ENCODE measurements around the gene CNTN1.

Gene CNTN1

DNA sequence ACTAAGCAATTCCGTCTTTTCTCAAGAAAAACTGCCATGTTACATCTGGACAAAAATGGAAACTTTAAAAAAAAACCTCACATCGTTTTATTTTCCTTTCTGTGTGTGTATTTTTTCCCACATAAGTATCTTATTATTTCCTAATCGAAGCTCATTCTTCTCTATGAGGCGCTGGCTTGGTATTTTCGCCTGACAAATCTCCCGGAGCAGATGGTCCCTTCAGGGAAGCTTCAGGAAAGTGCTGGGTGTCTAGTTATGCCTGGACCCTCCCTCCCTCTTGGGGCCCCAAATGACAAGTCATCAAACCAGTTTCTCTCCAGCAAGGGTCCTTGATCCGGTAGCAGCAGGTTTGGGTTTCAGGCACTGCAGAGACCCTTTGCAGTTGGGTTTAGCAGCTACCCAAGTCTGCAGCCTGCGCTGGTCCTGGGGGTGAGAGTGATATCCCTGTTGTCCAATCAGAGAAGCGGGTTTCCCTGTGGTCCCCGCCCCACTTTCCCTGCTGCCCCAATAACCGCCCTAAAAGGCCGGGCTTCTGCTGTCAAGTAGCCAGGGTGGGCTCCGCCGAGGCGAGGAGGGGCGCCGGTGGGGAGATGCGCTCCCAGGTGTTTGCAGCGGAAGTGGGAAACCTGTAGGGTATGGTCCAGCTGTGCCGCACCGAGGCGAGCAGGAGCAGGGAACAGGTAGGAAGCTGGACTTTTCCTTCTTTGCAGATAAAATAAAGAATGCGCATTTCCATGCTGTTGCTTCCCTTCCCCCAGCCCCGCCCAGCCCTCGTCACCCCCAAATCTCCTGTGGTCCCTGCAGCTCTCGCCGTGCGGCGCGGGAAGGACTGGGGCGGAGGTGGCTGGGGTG is at the start of gene CNTN1:
TSS of gene CNTN1 (plus strand) at position 527 of the 852 bp plus-strand sequence.
- DNase-seq (ENCODE audit: low spot score): peak; percentile 81

DNA sequence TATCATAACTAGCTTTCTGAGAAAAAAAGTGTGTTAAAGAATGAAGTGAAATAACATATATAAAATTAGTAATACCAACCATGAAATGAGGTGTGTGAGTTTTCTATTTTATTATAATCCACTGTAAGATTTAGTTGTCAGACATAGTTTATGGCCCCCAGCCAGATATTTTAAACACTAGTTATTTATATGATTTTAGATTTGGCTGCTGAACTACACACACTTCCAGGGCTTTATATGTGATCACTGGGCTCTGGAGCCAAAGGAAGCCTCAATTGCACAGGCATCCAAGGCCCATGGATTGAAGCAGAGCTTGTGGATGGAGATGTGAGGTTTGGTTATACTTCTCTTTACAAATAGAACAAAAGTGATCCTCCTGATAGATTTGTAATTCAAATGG is 48.7 kb upstream of the CNTN1 start:
- DNase-seq (ENCODE audit: low spot score): no peak

- DNase-seq (ENCODE audit: low spot score): no peak
These were observed 48.3 kb upstream of the CNTN1 start for GRCh38 chr12:40643976-40644375.

DNA sequence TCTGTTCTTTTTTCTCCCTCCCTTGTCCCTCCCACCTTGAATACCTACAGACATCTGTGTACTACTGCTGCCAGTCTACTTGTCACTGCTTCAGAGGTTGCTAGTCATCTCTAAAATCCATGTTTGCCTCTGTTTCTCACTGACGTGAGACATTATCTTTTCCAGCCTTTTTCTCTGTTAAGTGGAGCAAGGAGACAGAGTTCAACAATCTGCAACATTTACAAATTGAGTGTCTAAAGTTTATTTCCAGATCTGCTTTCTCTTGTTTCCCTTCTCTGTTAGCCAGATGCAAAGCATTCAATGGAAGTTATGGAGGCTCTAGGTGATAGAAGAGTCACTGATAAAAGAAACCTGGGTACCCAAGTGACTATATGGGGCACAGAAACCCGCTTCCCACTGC is 47.5 kb upstream of the CNTN1 start:
- no peak for DNase-seq (ENCODE audit: low spot score)

GRCh38 chr12:40645361-40645760 is 46.9 kb upstream of the CNTN1 start:
- DNase-seq (ENCODE audit: low spot score): no peak

DNA sequence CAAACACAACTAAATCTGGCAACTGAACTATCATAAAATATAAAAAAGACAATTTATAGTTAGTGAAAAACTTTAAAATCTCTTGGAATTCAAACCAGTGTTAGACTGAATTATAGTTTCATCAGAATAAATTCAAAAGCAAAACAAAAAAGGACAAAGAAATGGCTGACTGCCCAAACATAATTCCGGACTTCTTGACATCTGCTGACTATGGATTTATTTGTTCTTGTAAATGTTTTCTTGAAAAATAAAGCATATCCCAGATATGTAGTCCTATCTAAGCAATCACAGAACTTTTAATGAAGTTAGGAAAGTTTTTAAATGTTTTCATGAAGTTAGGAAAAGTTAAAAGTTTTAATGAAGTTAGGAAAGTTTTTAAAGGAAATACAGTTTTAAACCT is 45.8 kb upstream of the CNTN1 start:
- no peak for DNase-seq (ENCODE audit: low spot score)

DNA sequence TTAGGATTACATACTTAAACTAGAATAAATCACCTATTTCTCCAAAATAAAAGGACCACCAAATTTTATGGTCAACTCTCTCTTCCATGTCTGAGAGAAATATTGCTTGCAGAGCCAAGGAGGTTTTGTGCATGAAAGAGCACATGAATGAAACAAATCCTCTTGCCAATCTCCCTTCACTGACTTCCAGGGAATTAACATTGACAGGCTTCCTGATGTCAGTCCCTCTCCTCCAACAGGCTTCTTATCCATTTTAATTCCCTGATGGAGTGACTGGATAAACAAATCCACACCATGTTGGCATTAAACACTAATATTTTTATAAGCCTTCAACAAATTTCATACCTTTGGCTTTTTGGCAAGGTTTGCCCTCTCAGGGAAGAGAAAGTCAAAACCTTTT is 45.3 kb upstream of the CNTN1 start:
- DNase-seq (ENCODE audit: low spot score): no peak

- no peak for DNase-seq (ENCODE audit: low spot score)
These were observed 44.6 kb upstream of the CNTN1 start for GRCh38 chr12:40647651-40648050.

GRCh38 chr12:40648519-40648918 is 43.7 kb upstream of the CNTN1 start:
- no peak for DNase-seq (ENCODE audit: low spot score)

DNA sequence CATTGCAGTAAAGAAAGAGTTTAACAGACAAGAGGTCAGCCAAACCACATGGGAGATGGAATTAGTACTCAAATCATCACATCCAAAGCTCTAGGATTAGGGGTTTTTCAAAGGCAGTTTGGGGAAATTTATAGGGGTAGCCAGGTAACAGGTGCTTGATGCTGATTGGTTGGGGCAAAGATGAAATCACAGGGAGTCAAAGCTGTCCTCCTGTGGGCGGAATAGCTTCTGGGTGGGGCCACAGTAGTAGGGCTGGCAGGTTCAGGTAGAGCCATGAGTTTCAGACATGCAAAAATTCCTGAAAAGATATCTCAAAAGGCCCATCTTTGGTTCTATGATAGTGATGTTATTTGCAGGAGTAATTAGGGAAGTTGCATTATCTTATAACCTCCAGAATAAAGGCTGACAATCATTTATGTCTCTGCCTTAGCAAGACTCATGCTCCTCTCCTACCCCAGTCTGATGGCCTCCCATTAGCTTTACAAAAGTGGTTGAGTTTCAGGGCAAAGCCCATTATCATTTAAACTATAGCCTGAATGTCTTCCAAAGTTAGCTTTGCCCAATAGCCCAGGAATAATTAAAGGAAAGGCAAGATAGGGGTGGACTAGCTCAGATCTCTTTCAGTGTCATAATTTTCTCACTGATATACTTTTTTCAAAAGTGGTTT is 42.1 kb upstream of the CNTN1 start:
- no peak for DNase-seq (ENCODE audit: low spot score)

GRCh38 chr12:40655451-40655850 is 36.8 kb upstream of the CNTN1 start:
- DNase-seq (ENCODE audit: low spot score): no peak

DNA sequence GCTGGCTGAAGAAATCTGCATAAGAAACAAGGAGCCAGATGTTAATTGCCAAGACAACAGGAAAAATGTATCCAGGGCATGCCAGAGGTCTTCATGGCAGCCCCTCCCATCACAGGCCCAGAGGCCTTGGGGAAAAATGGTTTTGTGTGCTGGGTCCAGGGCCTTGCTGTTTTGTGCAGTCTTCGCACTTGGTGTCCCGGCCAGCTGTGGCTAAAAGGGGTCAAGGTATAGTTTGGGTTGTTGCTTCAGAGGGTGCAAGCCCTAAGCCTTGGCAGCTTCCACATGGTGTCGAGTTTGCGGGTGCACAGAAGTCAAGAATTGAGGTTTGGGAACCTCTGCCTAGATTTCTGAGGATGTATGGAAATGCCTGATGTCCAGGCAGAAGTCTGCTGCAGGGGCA is 29.9 kb upstream of the CNTN1 start:
- DNase-seq (ENCODE audit: low spot score): no peak

GRCh38 chr12:40663781-40664180 is 28.5 kb upstream of the CNTN1 start:
- no peak for DNase-seq (ENCODE audit: low spot score)

GRCh38 chr12:40668099-40668529 is 24.1 kb upstream of the CNTN1 start:
- DNase-seq (ENCODE audit: low spot score): peak; percentile 48

DNA sequence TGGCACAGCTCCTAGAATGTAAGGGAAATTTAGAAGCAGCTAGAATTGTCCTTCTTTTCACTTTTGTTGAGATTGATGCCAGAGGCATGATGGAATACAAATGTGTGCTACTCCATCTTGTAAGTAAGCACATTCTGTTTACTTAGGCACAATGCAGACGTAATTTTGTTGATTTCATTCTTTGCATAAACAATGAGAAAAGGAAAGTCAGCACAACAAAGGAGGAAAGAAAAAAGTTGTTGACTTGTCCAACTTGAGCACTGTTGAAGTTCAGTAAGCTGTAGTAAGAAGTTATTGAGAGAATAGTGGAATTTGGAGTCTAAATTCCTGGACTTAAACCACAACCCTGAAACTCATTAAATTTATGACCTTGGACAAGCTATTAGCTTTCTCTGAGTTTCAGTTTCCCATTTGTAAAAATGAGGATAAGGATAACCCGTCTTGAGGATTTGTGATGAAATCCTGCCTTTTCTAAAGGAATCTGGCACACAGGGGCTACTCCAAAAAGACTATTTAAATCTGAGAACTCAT is 19.4 kb upstream of the CNTN1 start:
- no peak for DNase-seq (ENCODE audit: low spot score)

DNA sequence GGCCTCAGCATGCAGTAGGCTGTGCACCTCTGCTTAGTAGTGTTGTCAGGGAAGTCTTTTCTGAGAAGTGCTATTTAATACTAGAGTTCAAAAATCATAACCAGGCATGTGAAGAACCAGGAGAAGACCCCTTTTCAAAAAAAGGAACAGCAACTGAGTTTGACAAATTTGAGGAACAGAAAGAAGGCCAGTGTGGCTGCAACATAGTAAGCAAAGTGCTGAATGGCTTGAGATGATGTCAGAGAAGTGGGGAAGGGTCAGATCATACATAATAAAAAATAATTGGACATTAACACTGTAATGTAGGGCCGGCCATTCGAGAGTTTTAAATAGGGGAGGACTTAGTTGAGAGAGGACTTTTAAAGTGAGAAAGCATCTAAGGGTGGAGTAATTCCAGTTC is 11.1 kb upstream of the CNTN1 start:
- DNase-seq (ENCODE audit: low spot score): no peak

DNA sequence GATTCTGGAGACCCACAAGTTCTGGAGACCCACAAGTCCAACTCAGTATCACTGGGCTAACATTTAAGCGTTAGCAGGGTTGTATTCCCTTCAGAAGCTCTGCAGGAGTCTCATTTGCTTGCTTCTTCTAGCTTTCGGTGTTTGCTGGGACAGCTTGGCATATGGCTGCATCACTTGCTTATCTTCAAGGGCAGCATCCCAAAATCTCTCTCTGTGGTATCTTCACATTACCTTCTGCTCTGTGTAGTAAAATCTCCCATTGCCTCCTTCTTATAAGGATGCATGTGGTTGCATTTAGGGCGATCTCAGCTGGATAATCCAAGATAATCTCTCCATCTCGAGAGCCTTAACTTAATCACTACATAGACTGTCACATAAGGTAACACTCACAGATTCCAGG is 7.3 kb upstream of the CNTN1 start:
- DNase-seq (ENCODE audit: low spot score): no peak

GRCh38 chr12:40688085-40688725 is 4.0 kb upstream of the CNTN1 start:
- DNase-seq (ENCODE audit: low spot score): no peak

GRCh38 chr12:40689576-40689975 is 2.7 kb upstream of the CNTN1 start:
- DNase-seq (ENCODE audit: low spot score): no peak

DNA sequence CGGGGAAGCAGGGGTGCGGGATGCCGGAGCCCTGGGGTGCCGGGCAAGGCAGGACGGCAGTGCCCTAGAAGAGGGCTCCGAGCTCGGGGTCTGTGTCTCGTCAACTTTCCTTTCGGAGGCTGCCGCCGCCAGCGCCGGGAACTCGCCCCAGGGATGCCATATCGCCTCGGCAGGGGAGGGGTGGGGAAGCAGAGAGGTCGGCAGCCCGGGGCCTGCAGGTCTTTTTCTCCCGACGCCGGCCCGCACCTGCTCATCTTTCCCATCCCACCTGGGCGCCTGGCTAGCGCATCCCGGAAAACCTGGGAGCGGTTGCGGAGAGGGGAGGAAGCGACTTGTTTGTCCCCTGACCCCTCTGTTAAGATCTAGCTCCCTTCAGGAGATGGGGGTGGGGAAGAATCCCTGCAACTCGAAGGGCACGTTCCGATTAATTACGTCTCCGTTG is 547 bp downstream of the CNTN1 start:
- no peak for DNase-seq (ENCODE audit: low spot score)

DNA sequence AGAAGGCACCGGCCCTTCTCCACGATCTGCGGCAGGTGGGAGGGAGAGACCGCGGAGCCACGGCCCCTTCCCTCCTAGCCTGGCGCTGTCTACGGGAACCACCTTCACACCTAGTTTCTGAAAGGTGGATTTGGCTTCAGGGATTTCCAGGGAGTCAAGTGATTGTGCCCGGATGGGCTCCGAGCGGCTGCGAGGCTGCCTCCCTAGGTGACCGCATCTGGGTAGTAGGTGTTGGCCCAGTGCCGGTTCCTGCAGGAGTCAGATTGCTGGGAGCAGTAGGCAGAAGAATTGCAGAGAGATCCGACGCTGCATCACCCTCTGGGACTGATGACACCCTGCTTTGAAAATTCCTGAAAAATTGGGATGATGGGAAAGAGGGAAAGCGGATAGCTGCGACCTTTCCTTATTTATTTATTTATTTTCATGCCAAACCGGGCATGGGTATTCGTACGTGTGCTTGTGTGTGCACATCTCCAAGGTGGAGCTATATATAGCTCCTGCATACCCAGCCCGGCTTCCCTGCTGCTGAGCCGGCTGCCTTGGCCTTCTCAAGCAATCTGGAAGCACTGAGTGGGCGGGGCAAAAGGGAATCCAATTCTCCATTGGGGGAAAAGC is 1.1 kb downstream of the CNTN1 start:
- no peak for DNase-seq (ENCODE audit: low spot score)

GRCh38 chr12:40697566-40698259 is 5.5 kb downstream of the CNTN1 start:
- DNase-seq (ENCODE audit: low spot score): no peak
